GM23248 (cell line): ENCODE results near the gene FPGT.

Experiments used
- EZH2 ChIP-seq: fragments of 200-600 bp; sonication (generic); IDR thresholded peaks from 2 replicates; pipeline ENCODE4 v1.6.1; 2018; ENCODE audit warnings: antibody characterized with exemption, mild to moderate bottlenecking; ENCODE audit not compliant: insufficient read depth, poor library complexity, severe bottlenecking
- EZH2phosphoT487 ChIP-seq: fragments of 200-600 bp; sonication (generic); IDR thresholded peaks from 2 replicates; pipeline ENCODE4 v1.6.1; 2018; ENCODE audit warnings: antibody characterized with exemption, moderate library complexity, mild to moderate bottlenecking, low read depth; ENCODE audit not compliant: insufficient read depth

- TF ChIP-seq EZH2 = no peak
- TF ChIP-seq EZH2phosphoT487 = no peak
Measured at GRCh38 chr1:74195339-74195738, 2.7 kb upstream of the FPGT start.
